ENCODE results near the gene FARP1. TPM values are rescaled to one million over a fixed set of nuclear protein-coding genes. Genes with fewer than 3 reads are reported as not detected.

FARP1 gene
- polyA plus RNA-seq, 4 donors = 222 to 270 (median 241) TPM

DNA sequence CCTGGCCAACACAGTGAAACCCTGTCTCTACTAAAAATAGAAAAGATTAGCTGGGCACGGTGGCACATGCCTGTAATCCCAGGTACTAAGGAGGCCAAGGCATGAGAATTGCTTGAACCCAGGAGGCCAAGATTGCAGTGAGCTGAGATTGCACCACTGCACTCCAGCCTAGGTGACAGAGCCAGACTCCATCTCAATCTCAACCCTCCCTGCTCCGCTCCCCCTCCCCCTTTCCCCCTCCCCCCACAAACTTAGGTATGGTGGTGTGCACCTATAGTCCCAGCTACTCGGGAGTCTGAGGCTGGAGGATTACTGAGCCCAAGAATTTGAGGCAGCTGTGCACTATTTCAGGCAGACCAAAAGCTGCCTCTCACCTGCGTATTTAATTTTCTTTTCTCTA, 55.8 kb downstream of the FARP1 start:
- DNase-seq (ENCODE audit: low read depth in 4 of 4, low spot score in 2 of 4) = no peak

DNA sequence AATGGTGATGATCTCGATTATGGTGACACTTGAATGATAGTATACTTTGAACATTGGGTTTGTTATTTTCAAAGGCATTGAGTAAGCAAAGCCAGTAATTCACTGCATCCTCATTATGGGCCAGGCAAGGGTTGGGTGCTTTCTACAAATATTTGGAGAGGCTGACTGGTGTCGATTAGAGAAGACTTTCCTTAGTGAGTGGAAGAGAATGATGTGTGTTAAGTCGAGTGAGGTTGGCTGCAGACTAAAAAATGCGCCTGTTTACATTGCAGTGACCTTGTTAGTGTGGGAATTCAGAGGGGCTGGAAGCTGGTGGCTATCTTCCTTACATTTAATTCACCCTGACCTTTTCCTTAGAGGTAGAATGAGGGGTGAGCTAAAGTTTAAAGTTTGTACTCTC, 56.6 kb downstream of the FARP1 start:
- DNase-seq (ENCODE audit: low read depth in 4 of 4, low spot score in 2 of 4) = no peak

DNA sequence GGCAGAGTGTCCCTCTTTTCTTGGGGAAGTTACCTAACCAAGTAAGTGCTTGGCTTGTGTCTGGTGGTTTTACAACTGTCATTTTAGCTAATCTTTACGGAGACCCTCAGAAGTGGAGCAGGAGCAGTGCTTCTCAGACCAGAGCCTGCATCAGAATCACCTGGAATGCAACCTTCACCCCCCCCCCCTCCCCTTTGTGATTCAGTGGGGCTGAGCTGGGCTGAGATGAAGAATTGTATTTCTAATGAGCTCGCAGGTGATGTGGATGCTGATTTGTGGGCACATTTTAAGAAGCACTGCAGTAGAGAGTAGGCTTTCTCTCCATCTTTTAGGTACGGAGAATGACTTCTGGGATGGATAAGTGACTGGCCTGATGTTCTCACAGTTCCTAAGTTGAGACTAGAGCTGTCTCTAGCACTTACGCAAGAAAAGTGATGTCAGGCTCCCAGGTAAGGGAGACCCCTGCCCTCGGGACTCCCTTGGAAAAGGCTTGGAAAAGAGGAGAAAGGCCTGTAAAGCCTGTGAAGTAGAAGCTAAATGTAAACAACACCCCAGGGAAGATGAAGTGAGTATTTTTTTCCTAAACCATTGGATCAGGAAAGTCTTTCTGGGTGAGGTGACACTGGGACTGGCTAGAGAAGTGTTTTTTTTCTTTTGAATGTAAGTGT, 57.5 kb downstream of the FARP1 start:
- no peak for DNase-seq (ENCODE audit: low read depth in 4 of 4, low spot score in 2 of 4)

DNA sequence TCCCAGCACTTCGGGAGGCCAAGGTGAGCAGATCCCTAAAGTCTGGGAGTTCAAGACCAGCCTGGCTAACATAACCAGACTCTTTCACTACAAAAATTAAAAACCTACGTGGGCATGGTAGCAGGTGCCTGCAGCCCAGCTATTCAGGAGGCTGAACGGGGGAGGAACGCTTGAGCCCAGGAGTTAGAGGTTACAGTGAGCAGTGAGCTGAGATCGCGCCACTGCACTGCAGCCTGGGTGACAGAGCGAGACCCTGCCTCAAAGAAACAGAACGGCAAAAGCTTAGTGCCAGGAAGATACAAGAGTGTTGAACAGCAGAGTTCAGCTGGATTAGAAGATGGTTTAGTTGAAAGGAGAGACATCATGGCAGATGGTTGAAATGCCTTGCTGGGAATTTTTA, 58.3 kb downstream of the FARP1 start:
- DNase-seq (ENCODE audit: low read depth in 4 of 4, low spot score in 2 of 4) = no peak

DNA sequence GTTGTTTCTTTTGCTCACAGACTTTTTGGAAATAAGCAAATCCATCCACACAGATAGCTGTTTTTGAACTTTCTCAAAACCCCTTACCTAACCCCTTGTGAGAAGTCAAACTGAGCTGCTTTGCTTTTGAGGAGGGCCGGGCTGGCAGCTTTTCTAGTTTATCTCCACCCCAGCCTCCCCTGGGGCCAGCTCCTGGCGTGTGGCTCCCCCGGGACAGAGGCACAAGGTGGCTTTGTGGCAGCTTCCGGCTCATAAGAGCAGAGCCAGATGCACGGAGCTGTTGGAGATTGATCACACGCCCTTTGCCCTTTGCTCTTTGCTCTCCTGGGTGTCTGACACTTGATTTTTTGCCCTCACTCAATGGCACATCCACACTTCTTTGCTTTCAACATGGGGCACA, 59.1 kb downstream of the FARP1 start:
- no peak for DNase-seq (ENCODE audit: low read depth in 4 of 4, low spot score in 2 of 4)

DNA sequence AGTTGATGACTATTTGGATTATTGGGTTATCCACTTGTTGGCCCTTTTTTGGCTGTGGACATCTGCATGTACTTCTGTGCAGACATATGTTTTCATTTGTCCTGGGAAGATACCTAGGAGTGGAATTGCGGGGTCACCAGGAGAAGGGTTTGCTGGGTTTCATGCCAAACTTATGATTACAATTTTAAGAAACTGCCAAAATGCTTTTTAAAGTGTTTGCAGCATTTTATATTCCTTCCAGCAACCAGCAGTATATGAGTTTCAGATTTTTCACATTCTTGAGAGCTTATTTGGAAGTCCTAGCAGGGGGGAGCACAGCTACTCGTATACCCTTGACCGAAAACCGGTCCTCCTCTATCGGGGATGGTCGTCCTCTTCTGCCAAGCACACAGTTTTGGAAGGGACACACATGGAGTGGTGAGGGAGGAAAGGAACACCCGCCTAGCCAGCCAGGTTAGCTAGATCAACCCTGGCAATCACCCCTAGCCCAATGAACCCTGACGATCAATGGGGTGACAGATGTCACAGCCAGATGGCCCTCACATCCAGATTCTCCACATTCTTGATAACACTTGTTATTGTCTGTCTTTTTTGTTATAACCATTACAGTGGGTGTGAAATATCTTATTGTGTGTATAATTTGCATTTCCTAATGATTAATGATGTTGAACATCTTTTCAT, 60.9 kb downstream of the FARP1 start:
- DNase-seq (ENCODE audit: low read depth in 4 of 4, low spot score in 2 of 4) = no peak

DNA sequence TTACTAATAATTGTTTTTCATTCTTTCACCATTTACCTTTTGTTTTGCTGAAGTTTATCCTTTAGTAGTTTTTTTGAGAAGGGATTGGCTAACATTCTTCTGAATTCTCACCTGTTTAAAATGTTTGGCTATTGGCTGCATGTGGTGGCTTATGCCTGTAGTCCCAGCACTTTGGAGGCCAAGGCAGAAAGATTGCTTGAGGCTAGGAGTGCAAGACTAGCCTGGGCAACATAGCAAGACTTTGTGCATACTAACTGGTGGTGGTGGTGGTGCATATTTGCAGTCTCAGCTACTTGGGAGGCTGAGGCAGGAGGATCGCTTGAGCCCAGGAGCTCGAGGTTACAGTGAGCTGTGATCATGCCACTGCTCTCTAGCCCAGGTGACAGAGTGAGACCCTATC, 61.7 kb downstream of the FARP1 start:
- no peak for DNase-seq (ENCODE audit: low read depth in 4 of 4, low spot score in 2 of 4)

DNA sequence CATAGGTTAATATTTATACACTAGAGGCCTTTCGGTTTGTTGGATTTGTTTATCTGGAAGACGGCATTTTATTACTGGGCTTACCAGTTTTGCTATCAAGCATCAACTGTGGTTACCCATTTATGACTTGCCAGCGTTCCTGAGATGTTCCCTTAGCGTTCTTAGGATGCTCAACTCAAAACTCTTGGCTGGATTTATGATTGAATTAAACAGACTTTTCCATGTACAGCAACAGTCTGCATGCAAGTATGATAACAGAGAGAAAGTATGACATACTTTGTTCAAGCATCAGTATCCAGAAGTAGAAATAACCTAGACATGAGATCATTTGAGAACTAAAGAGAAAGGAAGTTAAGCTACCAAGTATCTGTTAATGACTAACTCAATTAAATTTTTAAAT, 64.1 kb downstream of the FARP1 start:
- no peak for DNase-seq (ENCODE audit: low read depth in 4 of 4, low spot score in 2 of 4)

DNA sequence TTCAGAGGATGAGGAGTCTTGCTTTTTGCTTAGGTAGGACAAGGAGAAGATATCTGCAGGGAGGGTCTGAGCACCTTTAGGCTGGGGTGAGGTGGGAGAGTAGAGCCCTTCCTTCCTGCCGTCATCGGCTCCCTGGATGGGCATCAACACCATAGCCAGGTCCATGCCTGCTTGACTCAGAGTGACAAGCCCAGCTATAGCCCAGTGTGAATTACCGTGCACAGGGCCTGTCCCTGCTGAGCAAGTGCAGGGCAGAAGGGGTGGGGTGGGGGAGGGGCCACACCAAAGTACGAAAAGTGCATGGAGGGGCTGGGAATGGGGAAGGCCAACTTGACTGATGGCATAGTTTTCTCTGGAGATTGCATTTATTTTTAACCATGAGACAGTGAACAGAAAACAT, 64.5 kb downstream of the FARP1 start:
- DNase-seq (ENCODE audit: low read depth in 4 of 4, low spot score in 2 of 4) = no peak

DNA sequence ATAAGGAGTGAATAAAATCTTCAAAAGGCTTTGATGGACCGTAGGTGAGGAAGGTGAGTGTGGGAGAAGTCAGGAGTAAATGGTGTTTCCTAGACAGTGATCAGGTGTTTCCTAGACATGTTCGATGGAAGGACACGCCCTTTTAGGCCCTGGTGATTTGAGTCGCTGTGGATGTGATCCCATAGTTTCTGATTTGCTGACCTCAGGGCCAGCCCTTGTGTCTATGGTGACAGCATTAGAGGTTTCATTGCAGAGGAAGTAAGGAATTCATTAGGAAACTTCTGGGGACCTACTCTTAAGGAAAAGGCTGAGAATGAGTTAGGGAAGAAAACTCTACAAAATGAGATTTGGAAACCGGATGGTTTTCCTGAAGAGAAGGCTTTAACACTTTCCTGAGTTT, 65.7 kb downstream of the FARP1 start:
- no peak for DNase-seq (ENCODE audit: low read depth in 4 of 4, low spot score in 2 of 4)

DNA sequence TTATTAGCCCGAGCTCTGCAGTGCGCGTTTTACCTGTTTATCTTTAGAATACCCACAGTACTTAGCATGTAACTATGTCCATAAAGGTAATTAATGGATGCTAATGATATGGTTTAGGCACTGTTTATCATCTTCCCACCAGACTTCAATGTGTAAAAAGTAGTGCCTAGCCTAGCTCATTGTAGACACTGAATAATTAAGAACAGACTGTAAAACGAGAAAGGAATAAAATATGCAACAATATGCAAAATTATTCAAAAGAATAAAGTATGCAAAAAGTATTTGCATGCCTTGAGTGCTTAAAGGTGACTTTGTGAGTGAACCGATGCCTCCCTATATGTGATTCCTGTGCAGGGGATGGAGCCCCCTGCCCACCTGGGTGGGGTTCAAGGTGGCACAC, 69.9 kb downstream of the FARP1 start:
- DNase-seq (ENCODE audit: low read depth in 4 of 4, low spot score in 2 of 4) = no peak

DNA sequence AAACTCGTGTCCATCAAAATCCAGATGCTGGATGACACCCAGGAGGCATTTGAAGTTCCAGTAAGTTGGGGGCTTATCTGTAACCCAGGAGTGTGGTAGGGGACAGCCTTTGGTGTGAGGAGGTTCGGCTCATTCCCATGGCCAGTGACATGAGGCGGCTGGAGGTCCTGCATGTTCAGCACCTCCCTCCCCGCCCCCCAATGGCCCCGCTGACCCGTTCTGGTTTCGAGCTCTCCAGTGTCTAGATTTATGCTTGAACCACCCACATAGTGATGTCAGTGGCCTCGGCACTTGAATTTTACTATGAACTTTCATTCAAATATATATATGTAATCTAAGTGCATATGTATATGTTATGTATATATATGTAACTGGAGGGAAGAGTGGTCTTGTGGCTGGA, 70.5 kb downstream of the FARP1 start:
- DNase-seq (ENCODE audit: low read depth in 4 of 4, low spot score in 2 of 4) = no peak

DNA sequence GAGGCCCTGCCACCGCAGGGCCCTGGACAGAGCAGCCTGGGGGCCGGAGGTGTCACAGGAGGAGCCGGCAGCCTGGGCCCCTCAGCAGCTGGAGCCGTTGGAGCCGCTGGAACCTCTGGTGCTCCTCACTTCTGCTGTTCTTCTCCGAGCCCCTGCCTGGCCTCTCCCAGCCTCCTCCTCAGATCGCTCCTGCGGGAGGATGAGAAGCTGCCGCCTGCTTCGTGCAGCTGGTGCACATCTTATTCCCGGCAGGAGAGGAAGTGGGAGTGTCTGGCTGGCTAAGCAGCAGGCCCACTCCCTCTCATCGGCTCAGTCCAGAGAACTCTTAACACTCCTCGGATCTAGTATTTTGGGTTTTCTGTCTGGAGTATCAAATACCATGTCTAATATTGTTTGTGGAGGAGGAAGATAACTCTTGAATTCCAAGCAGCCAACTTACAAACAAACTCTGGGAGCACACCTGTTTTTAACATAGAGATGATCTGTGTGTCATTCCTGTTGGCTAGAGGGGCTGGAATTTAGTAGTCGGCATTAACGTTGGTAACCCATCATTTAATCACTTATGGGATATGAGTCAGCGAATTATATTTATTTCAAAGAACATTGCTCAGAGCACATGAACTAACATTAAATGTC, 71.2 kb downstream of the FARP1 start:
- no peak for DNase-seq (ENCODE audit: low read depth in 4 of 4, low spot score in 2 of 4)

DNA sequence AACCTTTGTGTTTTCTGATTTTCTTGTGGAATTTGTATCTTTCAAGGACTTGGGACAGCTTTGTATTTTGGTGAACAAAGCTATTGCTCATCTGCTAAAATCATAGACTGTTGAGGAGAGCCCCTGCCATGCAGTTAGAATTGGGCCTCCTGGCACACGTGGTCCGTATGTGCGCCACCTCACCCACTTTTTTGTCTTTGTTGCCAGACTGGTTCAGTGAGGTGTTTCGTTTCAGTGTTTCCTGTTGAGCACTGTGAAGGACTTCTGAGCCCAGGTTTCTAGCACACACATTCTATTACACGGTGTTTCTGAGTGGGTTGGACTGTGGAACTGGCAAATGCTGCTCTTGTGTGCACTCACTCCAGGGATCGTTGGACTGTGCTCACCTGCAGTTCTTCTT, 71.8 kb downstream of the FARP1 start:
- no peak for DNase-seq (ENCODE audit: low read depth in 4 of 4, low spot score in 2 of 4)

DNA sequence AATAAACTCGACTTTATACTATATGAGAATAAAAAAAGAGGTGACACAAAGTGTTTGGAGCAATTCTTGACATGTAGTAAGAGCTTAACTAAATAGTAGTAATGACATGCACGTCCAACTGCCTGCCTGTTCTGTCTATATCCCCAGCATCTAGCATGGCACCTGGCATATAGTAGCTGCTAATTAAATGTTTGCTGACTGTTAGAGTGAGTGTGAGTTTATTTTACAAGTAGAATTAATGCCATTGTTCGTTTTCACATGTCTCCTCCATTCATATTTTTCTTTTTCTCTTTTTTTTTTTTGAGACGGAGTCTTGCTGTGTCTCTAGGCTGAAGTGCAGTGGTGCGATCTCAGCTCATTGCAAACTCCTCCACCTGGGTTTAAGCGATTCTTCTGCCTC, 72.6 kb downstream of the FARP1 start:
- DNase-seq (ENCODE audit: low read depth in 4 of 4, low spot score in 2 of 4) = no peak

DNA sequence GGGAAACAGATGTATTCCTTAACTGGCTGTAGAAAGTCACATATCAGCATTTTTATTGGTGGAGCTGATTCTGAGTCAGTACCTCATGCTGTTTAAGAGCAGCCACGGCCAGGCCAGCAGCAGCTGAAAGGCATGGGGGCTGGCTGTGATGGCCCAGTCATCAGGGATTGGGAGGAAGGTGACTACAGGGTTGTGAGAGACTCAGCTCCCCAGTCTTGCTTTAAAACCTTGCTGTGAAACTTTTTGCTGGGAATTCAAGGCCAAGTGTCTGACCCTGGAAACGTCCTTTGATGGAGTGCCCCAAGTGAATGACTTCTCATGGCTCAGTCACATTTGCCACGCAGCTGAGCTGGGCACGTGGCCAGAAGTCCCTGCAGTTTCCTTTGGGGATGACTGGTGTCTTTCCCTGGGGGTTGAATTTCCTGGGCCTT, 73.3 kb downstream of the FARP1 start:
- DNase-seq (ENCODE audit: low read depth in 4 of 4, low spot score in 2 of 4) = no peak

DNA sequence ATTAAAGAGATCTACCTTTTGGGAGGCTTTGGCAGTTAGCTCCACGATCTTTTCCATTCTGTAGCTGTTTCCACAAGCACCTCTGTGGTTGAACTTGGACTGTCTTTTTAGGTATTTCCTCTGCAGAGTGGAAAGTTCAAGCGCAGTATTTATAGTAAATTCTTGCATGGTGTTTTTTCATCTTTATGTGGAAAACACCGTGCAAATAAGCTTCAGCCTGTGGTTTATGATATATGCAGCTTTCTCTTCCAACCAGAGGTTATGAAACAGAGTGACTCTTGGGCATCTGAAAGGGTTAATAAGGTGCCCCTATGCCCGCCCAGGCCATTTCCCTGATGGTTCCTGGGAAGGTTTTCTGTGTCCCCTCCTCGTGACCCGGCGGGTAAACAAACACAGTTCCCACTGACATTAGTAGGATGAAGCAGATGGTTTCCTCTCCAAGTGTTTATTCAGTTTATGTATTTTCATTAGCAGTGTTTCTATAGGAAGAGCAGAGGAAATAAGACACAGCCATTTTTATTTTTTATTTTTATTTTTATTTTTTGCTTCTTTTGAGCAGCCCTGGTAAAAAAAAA, 73.9 kb downstream of the FARP1 start:
- no peak for DNase-seq (ENCODE audit: low read depth in 4 of 4, low spot score in 2 of 4)

DNA sequence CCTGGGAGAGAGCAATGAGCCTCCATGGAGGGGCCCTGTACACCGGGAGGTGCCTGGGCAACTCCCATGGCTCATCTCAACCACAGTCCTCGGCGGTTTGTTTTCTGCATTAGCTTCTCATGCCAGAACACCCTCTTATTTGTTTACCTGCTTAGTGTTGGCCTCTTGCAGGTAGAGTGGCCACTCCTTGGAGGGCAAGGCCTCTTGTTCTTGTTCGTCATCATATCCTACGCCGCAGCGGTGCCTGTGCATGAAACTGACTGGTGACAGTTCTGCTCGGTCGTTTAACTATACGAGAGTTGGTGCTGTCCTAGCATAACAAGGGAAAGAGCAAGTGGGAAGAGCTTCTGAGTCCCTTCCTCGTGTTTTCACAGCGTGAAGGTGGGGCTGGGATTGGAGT, 74.7 kb downstream of the FARP1 start:
- DNase-seq (ENCODE audit: low read depth in 4 of 4, low spot score in 2 of 4) = no peak

DNA sequence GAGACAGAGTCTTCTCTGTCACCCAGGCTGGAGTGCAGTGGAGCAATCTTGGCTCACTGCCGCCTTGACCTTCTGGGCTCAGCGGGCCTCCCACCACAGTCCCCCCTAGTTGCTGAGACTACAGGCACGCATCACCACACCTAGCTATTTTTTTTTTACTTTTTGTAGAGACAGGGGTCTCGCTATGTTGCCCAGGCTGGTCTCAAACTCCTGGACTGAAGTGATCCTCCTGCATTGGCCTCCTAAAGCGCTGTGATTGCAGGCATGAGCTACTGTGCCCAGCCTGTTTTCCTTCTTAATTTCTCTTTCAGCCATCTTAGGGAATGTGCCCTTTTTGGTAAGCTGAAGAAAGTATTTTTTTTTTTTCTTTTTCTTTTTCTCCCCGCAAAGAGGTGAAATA, 76.8 kb downstream of the FARP1 start:
- no peak for DNase-seq (ENCODE audit: low read depth in 4 of 4, low spot score in 2 of 4)

DNA sequence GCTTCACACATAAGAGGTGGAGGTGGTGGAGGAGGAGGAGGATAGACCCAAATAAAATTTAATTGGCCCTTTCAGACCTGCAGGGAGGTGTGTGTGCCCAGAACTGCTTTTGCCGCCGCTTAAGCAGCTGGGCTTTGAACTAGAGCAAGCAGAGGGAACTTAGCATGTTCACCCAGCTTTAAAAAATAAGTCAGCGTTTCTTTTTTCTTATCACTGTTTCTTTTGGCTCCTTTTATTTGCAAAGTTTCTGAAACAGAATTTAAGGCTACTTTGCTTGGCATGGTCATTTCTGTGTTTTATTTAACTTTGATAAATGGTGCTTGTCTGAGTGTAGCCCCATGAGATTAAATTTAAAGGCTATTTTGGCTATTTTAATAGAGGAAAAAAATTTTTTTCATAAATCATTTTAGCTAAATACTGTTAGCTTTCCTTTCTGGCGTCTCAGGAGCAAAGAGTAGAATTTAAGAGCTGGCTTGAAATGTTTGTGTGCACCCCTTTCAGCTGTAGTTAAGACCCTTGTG, 77.4 kb downstream of the FARP1 start:
- peak in 1 of 4 donors; percentile 73 for DNase-seq (ENCODE audit: low read depth in 4 of 4, low spot score in 2 of 4)

DNA sequence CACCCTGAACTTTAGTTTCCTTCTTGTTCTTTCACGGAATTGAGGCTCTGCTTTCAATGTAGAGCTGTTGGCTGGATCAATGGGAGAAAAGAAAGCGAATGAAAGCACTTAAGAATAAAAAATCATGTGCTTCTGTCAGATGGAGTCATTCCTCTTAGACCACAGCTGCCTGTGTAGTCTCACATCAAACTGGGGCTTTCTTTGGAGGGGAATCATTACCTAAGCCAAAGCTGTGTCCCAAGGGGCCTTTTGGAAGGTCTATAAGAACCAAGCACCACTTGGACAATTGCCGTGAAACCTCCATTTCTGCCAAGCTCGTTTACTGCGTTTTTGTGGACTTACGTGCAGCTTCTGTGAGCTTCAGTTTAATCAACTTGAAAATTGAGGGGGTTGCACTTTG, 78.3 kb downstream of the FARP1 start:
- DNase-seq (ENCODE audit: low read depth in 4 of 4, low spot score in 2 of 4) = no peak
